Cardiac septum (tissue), 1 donor: ENCODE data around the gene PPM1E. TPM values are rescaled to one million over a fixed set of nuclear protein-coding genes. Genes with fewer than 3 reads are reported as not detected.

Experiments used
- DNase-seq: peaks from one replicate; pipeline ENCODE4 v3.0.0-alpha.2; 2020; ENCODE audit warnings: low spot score
- intact Hi-C: fragments of 100-400 bp; cut with DNase I; formaldehyde crosslinking; loops from one replicate; pipeline ENCODE4 v1.14.0; 2022
- total RNA-seq: library from RNA; stranded (reverse); fragmentation: NEBNext Ultra II Directional; extraction: Animal tissue kit (Norgen Biotek cat#: 25700); gene quantifications from one replicate; pipeline ENCODE4 v1.2.1, GENCODE V29; 2021
- donor health status: DM: no; HTN: no; CAD: no.

PPM1E gene
- total RNA-seq, 1 donor from 2014 or later = 1.1 TPM

- no peak for DNase-seq
- intact Hi-C loops = no loop called here
These were observed 254.4 kb downstream of the PPM1E start for GRCh38 chr17:59010026-59010425.

- intact Hi-C loops = no loop called here
- DNase-seq = no peak
These were observed 256.3 kb downstream of the PPM1E start for GRCh38 chr17:59011975-59012374.

- intact Hi-C loops = no loop called here
- no peak for DNase-seq
These were observed 262.4 kb downstream of the PPM1E start for GRCh38 chr17:59018019-59018418.

GRCh38 chr17:59024916-59025315 is 269.3 kb downstream of the PPM1E start:
- intact Hi-C loops = no loop called here
- DNase-seq = no peak

GRCh38 chr17:59026176-59026939 is 270.7 kb downstream of the PPM1E start:
- no peak for DNase-seq
- intact Hi-C loops = no loop called here

- intact Hi-C loops = no loop called here
- no peak for DNase-seq
These were observed 272.1 kb downstream of the PPM1E start for GRCh38 chr17:59027750-59028149.

GRCh38 chr17:59028328-59028727 is 272.7 kb downstream of the PPM1E start:
- no peak for DNase-seq
- intact Hi-C loops = no loop called here

- DNase-seq = no peak
- intact Hi-C loops = no loop called here
These were observed 275.2 kb downstream of the PPM1E start for GRCh38 chr17:59030811-59031210.

Other genes starting within 250 kb of the PPM1E start
- gene MTMR4, start 241.2 kb upstream of the PPM1E start, total RNA-seq = 23.4 TPM
- 0.32 TPM for gene TEX14, start 63.8 kb upstream of the PPM1E start, total RNA-seq
- 29.2 TPM for gene RAD51C, start 63.3 kb upstream of the PPM1E start, total RNA-seq